ENCODE measurements around the gene HTR1B.

DNA sequence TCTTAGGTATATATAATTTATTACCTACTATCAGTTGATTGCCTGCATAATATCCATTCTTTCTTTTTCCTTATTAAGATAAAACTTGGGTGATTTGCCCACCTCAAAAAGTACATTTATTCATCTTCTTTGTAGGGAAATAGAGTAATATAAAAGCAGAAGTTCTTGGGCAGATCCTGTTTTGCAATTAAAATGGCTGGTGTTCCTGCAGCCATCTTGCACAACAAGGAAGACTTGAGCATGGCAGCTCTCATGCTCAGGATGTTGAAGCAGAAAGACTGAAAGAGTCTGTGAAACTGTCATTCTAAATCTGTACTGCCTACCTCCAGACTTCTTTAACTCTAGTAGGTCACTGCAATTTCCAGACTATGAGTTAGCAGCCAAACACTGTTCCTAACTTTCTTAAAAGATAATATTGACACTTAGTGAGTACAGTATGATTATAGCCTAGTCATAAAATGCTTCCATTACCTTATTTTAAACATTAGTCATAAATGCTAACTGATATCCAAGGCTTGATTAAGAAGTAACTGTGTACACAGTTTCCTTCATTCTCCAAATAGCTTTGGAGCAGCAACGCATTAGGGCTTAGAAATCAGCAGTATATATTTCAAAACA is 24.6 kb upstream of the HTR1B start:
- TF ChIP-seq, protein P1, sequence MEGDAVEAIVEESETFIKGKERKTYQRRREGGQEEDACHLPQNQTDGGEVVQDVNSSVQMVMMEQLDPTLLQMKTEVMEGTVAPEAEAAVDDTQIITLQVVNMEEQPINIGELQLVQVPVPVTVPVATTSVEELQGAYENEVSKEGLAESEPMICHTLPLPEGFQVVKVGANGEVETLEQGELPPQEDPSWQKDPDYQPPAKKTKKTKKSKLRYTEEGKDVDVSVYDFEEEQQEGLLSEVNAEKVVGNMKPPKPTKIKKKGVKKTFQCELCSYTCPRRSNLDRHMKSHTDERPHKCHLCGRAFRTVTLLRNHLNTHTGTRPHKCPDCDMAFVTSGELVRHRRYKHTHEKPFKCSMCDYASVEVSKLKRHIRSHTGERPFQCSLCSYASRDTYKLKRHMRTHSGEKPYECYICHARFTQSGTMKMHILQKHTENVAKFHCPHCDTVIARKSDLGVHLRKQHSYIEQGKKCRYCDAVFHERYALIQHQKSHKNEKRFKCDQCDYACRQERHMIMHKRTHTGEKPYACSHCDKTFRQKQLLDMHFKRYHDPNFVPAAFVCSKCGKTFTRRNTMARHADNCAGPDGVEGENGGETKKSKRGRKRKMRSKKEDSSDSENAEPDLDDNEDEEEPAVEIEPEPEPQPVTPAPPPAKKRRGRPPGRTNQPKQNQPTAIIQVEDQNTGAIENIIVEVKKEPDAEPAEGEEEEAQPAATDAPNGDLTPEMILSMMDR (IDR thresholded peaks at IDR 0.05) = no peak
- no peak for TF ChIP-seq POLR2A (IDR thresholded peaks at IDR 0.05)

Data from right lobe of liver (tissue), 4 donors.